Neural crest cell (in vitro differentiated cells): ENCODE data around the gene KRT32. TPM values are rescaled to one million over a fixed set of nuclear protein-coding genes. Genes with fewer than 3 reads are reported as not detected.

Source experiments
- DNase-seq: peaks from one replicate; pipeline ENCODE4 v3.0.0; 2021; ENCODE audit warnings: low read depth, mixed read lengths, low spot score
- H3K27ac Mint-ChIP-seq: one replicate; pipeline ENCODE4 v1.8.0; 2021; ENCODE audit warnings: mild to moderate bottlenecking, mixed read lengths; ENCODE audit not compliant: unreplicated experiment
- H3K27me3 Mint-ChIP-seq: 2 replicates; pipeline ENCODE4 v1.8.0; 2021; ENCODE audit warnings: low read depth, mild to moderate bottlenecking, mixed read lengths
- H3K36me3 Mint-ChIP-seq: 2 replicates; pipeline ENCODE4 v1.8.0; 2021; ENCODE audit warnings: low read depth, mild to moderate bottlenecking, mixed read lengths
- H3K4me1 Mint-ChIP-seq: 2 replicates; pipeline ENCODE4 v1.8.0; 2021; ENCODE audit warnings: mixed read lengths
- H3K4me3 Mint-ChIP-seq: one replicate; pipeline ENCODE4 v1.8.0; 2021; ENCODE audit warnings: mild to moderate bottlenecking, mixed read lengths
- H3K9me3 Mint-ChIP-seq: 2 replicates; pipeline ENCODE4 v1.8.0; 2021; ENCODE audit warnings: mixed read lengths
- CTCF ChIP-seq: fragments of 200-600 bp; sonication (generic); conservative IDR thresholded peaks from 2 replicates; pipeline ENCODE4 v1.5.0; 2021; ENCODE audit warnings: antibody characterized with exemption, mild to moderate bottlenecking
- total RNA-seq: library from RNA; stranded (reverse); gene quantifications from 2 replicates; pipeline ENCODE4 v1.2.1, GENCODE V29; 2021

Gene KRT32
- total RNA-seq, 1 donor from 2014 or later: not detected

- no peak for DNase-seq
- Mint-ChIP-seq H3K27me3 (no peaks in the 10 kb centered on the region), H3K36me3 (no peaks in the 10 kb centered on the region), H3K4me3 (no peak overlapping the region), H3K27ac (no peak overlapping the region), H3K9me3 (no peaks in the 10 kb centered on the region), H3K4me1 (no peaks in the 10 kb centered on the region)
- TF ChIP-seq CTCF: no peak
These were observed 9.5 kb downstream of the KRT32 start for GRCh38 chr17:41457676-41458075.

- no peak for TF ChIP-seq CTCF
These were observed 11.0 kb downstream of the KRT32 start for GRCh38 chr17:41456204-41456603.

GRCh38 chr17:41455236-41455635 lies 11.9 kb downstream of the KRT32 start:
- Mint-ChIP-seq H3K9me3 (peaks cover 6% of the 10 kb centered on the region), H3K4me1 (no peaks in the 10 kb centered on the region), H3K4me3 (no peak overlapping the region), H3K36me3 (peaks cover 4% of the 10 kb centered on the region), H3K27ac (no peak overlapping the region), H3K27me3 (peaks cover 6% of the 10 kb centered on the region)
- DNase-seq: no peak
- TF ChIP-seq CTCF: no peak

More at GRCh38 chr17:41456204-41456603, 11.0 kb downstream of the KRT32 start:
- Mint-ChIP-seq H3K4me3 (no peak overlapping the region), H3K9me3 (peaks cover 3% of the 10 kb centered on the region), H3K4me1 (no peaks in the 10 kb centered on the region), H3K27ac (no peak overlapping the region), H3K27me3 (peaks cover 3% of the 10 kb centered on the region), H3K36me3 (peaks cover 2% of the 10 kb centered on the region)
- no peak for DNase-seq

GRCh38 chr17:41453066-41453465 lies 14.1 kb downstream of the KRT32 start:
- H3K27me3 Mint-ChIP-seq: peaks cover 6% of the 10 kb centered on the region
- H3K27ac Mint-ChIP-seq: no peak overlapping the region
- H3K4me3 Mint-ChIP-seq: no peak overlapping the region
- peaks cover 6% of the 10 kb centered on the region for H3K9me3 Mint-ChIP-seq
- H3K4me1 Mint-ChIP-seq: no peaks in the 10 kb centered on the region
- TF ChIP-seq CTCF: no peak
- DNase-seq: no peak
- peaks cover 4% of the 10 kb centered on the region for H3K36me3 Mint-ChIP-seq

GRCh38 chr17:41452281-41452680 lies 14.9 kb downstream of the KRT32 start:
- no peak for DNase-seq
- Mint-ChIP-seq H3K27me3 (peaks cover 6% of the 10 kb centered on the region), H3K4me3 (no peak overlapping the region), H3K9me3 (peaks cover 6% of the 10 kb centered on the region), H3K27ac (no peak overlapping the region), H3K4me1 (no peaks in the 10 kb centered on the region), H3K36me3 (peaks cover 4% of the 10 kb centered on the region)
- TF ChIP-seq CTCF: no peak
